Measurements from ENCODE around the gene GALK1.

GRCh38 chr17:75755205-75755901 is 9.6 kb downstream of the GALK1 start:
- TF ChIP-seq CTCF (conservative IDR thresholded peaks at IDR 0.05; ENCODE audit: low read length) (no peak), EZH2phosphoT487 (IDR thresholded peaks at IDR 0.05; ENCODE audit: borderline replicate concordance) (no peak)

Data from Loucy (cell line).